Stimulated activated CD4-positive, alpha-beta T cell treated with anti-CD3 and anti-CD28 coated beads, TNF-alpha, amount 100 ng/mL, for 48 hours (primary cell): ENCODE measurements around the gene ELF4.
"Not testable (repeated sequence)": the region's sequence is repeated elsewhere in the genome, so short reads cannot be mapped to it uniquely, and the experiment has no call there.

Source experiments
- DNase-seq, 3 donors: peaks; one replicate each; pipeline ENCODE4 v3.0.0-alpha.2; 2020; ENCODE audit warnings: low read depth in 3 of 3

The ELF4 gene

DNA sequence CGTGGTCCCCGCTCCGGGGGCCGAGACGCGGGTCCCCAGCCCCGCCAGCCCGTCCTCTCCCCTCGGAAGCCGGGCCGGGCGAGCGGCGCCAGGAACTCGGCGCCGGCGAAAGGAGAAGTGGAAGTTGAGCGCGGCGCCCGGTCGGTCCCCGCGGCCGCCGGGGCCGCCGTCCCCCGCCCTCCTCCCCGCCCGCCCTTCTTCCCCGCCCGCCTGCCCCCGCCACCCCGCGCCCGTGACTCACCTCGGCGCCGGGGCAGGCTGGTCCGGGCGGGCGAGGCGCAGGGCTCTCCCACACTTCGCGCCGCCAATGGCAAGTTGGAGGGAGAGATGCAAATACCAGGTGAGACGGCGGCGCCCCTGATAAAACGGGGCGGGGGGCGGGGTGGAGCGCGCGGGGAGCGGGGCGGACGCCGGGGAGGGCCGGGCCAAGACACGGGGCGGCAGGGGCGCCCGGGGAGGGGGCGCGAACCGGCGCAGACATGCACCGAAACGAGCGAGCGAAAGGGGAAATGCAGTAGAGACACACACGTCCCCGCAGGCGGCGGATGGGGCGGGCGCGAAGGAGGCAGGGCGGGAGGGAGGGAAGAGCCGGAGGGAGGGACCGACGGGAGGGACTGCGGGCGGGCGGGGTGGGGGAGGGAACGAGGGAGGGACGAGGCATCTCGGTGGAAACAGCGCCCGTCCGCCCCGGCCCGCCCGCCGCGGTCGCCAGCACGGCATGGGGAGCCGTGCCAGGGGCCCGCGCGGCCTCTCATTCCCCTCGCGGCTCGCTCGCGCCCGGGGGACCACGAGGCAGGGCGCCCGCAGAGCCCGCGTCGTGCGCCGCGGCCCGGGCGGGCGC is at the start of gene ELF4:
Gene ELF4, minus strand, starts transcription at position 119 of the 841 bp plus-strand sequence. CDS start 29,167 bp downstream, outside the sequence.
- DNase-seq: no peak

DNA sequence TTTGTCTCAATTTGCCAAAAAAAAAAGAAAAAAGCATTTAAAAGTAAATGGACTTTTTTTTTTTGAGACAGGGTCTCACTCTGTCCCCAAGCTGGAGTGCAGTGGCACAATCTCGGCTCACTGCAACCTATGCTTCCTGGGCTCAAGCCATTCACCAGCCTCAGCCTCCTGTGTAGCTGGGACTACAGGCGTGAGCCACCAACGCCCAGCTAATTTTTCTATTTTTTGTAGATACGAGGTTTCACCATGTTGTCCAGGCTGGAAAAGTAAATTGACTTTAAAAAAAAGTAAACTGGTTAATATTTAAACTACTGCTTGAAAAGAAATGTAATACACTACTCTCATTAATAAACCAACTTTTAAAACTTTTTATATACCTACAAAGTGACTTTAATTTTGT is 49.5 kb upstream of the ELF4 start:
- DNase-seq: no peak

DNA sequence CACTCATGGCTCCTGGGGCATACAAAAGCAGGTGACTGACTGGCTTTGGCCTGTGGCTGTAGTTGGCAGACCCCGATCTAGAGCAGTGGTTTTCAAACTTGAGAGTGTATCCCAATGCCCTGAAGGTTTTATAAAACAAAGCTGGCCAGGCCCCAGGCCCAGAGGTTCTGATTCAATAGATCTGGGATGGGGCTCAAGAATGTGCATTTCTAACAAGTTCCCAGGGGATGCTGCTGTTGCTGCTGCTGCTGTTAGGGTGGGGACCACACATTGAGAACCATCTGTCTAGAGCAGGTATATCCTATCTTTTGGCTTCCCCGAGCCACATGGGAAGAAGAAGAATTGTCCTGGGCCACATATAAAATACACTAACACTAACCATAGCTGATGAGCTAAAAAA is 48.0 kb upstream of the ELF4 start:
- DNase-seq: no peak

DNA sequence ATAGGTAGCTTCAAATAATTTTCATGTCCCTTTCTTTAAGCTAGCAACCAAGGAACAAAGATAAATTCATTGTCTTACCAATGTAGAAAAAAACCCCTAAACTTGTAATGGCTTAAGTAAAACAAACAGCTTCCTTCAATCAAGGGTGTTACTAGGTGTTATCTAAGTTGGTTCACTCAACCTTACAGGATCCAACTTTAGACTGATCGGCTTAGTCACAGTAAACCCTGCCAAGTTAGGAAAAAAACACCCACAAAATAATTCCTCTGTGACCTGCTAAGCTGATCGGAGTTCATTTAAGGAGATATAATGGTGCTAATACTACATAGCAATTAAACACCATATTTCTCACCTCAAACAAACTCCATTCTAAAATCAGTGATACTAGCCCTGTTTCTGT is 45.3 kb upstream of the ELF4 start:
- no peak for DNase-seq

DNA sequence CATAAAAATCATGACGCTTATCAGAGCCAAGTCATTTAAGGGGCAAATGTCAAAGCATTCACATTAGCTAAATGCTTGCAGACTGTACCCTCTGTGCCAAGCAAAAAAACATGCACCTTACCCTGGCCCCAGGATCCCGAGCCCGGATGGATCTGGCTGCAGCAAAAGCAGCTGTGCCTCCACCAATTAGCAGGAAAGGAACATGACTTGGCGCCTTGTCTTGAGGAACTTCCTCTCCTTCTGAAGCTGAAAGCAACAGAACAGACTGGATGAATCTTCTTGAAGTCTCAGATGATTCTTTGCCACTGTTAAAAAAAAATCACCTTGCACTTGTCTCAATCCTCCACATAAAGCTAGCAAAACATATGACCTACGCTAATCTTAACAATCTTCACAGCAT is 37.3 kb upstream of the ELF4 start:
- no peak for DNase-seq

DNA sequence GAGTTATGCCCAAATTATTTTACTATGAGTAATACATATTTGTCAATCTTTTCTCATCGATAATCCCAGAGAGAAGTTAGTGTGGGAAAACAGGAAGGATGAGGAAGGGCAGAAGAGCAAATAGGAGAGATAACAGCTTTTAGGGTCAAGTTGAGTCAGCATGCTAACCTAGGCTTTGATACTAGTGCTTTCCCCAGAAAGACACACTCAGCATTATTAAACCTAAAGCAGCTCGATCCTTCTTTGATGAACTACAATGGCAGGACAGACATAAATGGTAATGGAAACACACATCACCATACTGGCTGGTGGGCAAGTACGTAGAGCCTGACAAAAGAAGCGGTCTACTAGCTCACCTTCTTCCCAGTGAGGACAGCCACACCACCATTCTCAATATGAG is 34.8 kb upstream of the ELF4 start:
- DNase-seq: no peak

DNA sequence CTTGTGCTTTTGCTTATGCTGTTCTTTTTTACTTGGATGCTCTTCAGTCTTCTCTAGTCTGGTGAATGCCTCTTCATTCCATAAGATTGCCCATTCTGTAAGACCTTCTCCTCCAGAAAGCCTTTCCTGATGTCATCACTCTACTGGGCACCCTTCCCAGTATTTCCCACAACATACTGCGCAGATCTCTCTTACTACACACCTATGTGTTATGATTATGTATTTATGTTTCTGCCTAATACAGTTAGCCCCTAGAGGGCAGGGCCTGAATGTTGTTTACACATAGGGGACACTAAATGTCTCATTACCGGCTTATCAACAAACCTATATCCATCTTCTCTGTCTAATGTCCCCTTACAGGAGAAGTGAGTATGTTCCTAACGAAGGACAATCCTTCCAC is 34.2 kb upstream of the ELF4 start:
- DNase-seq: no peak

DNA sequence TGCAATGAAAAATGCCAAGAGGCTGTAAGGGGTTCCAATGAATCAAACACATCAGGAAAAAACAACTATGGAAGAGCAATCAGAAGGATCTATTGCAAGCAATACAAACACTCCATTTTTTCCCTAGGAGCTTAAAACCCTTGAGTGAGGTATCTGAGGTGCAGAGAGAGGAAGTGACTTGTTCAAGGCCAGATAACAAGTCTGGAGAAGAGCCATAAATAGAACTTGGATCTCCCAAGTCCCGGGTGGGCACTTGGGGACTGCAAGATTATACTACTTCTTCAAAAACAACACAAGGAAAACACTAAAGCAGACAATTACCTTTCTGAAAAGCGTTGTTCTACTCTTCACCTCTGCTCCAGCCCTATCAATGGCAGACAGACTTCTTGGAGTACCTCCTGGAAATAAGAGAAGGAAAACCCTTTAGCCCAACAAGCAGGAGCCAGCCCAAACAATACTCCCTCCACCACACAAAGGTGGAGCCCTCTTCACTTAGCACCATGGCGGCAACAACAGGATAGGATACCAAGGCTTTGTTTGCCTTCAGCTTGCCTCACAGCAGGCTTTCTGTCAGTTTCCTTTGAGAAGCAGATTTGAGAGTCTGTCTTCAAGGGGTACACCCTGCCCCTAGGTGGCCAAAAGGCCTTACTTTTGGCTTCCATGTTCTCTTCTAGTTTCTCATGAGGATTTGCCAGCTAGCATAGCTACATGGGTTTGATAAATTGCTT is 29.3 kb upstream of the ELF4 start:
- no peak for DNase-seq

DNA sequence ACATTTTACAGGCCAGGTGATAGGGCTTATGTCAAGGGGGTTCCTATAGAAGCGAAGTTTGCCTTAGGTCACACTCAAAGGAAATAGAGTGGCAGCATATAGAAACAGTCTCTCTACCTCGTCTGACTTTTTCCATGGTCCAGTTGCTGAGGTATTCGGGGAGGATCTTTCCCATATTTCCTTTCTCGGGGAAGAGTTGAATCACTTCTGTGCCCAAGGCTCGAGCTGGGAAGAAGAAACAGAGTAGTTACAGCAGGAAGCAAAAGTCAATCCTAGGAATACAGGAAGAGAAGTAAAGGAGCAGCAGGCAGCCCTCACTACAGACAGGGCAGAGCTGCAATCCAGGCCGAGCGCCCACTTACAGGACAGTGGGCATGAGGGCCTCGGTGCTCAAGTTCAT is 26.7 kb upstream of the ELF4 start:
- DNase-seq: no peak

DNA sequence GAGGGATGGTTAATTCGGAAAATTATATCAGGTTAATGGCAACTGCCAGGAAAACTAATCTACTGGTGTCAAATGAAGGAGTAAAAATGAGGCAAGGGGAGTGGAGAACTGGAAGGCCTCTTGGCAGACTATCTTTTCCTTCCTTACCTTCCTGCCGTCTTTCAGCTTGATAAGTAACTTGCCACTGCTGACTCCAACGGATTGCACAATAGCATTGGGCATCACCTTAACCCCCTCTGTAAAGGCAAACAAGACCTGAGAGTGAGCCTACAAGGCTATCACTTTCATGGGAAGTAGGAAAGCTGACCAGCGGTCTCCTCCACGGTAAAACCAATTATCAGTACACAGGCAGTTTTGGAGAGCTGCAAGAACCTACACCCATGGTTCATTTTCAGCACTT is 26.2 kb upstream of the ELF4 start:
- no peak for DNase-seq

DNA sequence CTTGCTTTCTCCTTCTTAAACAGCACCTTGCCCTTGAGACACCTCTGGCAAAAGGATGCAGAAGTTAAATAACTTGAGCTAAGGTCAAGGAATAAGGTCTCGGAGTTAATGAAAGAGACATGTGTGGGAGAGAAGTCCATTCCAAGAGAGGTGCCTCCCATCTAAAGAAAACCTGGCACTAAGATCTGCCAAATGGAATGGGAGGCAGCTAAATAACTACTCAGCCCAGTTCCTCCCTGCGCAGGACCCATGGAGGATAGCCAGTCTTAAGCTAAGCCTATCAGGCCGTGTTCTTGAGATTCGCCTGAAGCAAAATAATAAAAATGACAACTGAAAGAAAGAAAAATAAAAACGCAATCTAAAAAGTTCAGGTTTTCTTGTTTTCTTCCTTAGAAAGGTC is 20.7 kb upstream of the ELF4 start:
- no peak for DNase-seq

DNA sequence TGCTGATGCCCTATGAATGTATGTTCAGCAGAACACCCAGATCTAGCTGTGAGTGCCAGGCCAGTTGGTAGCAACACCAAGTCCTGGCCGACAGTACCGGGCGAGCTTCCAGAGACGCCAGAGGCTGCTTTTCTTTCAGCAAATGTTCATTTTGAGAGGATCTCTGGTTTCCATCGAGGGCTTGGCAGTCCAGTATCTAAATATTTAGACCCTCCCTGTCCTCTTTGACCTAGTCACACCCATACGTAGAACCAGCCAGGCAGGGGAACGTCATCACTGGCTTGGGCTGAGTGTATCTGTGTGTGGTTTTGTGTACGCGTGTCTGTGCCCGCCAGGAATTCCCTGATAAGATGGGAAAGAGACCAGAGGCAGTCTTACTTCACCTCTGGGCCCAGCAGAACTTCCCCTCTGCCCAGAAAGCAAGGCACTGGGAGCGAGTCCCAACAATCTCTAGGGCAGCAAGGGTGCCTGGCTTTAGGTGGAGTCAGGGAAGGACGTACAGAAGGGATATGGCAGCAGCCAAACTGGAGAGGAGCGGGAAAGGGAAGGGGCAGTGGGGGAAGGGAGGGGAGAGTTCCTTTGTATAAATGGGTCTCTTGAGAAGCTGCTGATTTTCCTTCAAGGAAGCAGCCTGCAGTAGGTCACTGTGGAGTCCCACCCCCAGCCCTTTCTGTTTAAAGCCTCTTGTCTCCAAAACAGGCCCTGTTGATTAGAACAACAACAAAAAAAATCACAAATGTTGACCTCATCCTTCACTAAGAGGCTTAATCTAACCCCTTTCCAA is 15.0 kb upstream of the ELF4 start:
- no peak for DNase-seq

DNA sequence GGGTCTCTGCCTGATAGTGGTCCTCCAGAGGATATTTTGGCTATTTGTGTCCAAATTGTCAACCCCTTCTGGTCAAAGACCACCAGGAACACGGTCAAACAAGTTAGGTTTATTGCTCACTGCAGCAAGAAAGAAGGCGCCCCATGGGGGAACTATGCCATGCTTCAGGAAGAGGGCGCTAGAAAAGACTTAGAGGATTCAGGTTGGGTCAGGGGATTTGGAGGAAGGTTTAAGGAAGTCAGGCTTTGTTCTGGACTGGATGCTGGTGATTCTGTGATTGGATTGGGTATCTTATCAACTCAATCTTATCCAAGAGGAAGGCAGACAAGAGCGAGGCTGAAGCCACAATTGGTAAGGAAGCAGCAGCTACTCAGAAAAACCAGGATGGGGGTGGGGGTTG is 14.3 kb upstream of the ELF4 start:
- DNase-seq: no peak

DNA sequence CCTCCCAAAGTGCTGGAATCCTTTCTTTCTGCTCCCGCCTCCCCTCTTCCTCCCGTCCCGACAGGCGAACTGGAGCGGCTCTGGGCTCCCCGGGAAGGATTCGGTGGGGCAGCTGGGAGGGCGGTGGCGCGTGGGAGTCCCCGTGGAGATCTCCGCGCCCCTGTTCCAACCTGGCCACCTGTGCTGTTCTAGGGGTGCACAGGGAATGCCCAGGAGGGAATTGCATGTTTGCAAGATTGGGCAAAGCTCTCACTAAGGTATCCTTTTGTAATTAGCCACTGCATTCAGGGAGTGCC is 11.2 kb upstream of the ELF4 start:
- no peak for DNase-seq

DNA sequence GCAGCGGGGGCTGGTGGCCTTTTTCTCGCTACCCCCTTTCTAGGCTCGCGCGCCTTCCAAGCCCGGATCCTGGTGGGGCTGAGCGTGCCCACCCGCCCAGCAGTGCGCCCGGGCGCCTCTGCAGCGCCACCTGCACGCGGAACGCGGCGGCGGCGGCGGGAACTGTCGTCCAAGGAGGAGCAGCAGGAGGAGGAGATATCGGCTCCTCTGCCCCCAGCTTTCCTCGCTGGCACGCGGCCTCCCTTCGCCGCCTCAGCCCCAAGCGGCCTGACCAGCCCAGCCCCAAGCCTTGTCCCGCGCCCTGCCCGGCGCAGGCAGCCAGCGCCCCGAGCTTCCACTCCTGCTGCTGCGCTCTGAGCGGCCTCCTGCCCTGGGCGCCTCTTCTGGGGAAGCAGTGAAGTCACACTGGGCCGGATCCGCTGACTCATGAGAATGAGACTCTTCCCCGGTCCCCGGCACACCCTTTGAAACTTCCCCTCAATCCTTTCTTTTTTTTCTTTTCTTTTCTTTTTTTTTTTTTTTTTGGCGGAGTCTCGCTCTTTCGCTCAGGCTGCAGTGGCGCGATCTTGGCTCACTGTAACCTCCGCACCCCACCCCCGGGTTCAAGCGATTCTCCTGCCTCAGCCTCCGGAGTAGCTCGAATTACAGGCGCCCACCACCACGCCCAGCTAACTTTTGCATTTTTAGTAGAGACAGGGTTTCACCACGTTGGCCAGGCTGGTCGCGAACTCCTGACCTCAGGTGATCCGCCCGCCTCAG is 10.6 kb upstream of the ELF4 start:
- DNase-seq: peak; percentile 26 to 38 (median 26)

DNA sequence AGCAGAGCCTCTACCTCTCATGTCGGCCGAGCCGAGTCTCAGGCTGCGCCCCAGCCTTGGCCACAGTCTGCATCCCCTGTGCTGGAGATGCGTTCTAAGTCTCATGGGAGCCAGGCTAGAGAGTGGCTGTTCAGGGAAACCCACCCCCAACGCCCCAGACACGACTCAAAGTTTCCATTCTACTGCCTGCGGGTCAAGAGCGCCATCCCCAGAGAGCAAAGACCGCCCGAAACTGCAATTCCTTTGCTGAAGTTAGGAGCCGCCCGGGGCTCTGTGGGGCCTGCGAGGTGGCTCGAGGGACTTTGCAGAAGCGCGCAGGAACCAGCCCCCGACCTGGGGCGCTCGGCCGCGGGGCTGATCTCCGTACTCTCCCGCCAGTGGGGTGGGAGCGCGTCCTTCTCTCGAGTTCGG is 10.0 kb upstream of the ELF4 start:
- DNase-seq: no peak

DNA sequence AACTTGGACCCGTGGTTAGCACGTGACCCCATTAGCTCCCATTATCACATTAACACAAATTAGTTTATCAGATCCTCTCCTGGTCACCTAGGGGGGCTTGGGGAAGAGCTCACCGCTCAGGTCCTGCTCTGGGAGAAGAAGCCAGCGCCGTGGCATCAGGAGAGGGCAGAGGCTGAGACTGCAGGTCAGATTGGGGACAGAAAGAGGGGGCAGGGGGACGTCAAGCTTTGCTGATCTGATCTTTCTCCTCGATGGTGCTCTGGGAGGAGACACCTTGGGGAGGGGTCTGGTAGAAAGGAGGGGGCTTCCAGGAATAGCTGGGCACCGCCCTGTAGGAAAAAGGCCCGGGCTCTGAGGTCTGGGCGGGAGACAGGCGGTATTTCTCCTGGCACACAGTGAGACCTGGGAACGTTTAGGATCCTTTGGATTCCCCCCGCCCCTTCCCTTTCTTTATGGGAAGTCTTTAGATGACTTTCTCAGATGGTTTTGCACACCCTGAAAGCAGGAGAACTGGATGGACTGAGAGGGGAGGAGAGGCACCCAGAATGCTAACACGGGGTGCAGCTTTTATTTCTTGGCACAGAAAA is 9.1 kb upstream of the ELF4 start:
- DNase-seq: no peak

DNA sequence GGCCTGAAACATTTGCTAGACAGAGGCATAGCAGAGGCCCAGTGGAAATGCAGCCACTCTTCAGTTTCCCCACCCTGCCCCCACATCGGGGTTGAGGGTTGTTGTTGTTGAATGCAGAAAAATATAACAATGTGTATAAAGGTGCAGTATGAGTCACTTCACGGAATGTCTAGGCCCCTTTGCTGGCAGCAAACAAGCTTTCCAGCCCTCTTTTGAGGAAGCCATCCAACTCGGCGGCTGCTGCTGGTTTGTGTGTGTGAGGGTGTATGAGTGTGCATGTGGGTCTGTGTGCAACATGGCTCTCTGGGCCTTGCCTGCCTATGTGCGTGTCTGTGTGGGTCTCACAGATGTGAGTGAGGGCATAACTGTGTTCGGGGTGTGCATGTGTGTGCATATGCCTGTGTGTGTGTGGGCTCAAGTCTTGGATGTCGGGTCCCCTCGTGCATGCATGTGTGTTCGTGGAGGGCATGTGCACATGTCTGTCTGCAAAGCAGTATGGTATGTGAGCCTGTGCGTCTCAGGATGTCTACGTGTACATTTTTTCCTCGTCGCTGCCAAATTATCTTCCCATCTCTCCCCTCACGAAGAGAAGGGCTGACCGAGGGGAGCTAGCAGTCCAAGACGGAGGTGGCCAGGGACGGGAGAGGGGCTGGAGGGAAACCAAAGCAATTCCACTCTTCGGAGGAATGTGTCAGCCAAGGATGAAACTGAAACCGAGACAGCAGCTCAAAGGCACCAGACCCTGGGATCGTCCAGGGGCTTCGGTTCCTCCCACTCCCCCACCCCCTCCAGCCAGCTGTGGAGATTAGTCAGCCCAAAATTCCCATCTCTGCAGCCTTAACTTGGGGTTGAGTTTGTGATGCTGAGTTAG is 8.4 kb upstream of the ELF4 start:
- no peak for DNase-seq

DNA sequence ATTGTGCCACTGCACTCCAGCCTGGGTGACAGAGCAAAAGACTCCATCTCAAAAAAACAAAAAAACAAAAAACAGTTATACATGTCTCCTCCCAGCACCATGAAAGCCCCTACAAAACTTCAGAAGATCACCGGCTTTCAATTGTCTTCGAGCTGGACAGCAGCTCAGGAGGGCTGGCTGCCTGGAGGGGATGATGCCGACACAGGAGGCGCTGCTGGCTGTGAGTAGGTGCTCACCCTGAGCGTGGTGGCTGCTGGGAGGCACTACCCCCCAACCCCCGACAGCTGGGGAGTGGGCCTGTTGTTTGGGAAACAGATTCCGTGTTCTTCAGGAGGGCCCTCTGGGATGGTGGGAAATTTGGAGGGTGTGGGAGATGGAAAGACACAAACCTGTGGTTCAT is 6.9 kb upstream of the ELF4 start:
- DNase-seq: no peak

DNA sequence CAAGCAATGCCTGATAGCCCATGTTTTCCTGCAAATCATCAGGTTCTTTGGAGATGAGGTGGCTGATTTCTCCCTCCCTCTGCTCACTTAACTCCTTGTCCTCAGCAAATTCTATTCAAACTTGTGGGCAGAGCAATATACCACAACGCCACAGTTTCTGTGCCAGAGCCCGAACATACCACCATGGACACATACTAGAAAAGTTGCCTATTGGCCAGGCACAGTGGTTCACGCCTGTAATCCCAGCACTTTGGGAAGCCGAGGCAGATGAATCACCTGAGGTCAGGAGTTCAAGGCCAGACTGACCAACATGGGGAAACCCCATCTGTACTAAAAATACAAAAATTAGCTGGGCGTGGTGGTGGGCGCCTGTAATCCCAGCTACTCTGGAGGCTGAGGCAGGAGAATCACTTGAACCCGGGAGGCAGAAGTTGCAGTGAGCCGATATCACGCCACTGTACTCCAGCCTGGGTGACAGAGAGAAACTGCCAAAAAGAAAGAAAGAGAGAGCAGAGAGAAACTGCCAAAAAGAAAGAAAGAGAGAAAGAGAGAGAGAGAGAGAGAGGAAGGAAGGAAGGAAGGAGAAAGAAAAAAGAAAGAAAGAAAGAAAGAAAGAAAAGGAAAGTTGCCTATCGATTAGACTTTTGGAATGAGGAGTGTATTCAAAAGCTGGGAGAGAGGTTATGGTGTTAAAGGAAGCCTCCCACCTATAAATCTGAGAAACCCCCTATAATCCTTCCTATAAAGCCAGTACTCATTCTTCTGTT is 5.0 kb upstream of the ELF4 start:
- not testable (repeated sequence) for DNase-seq
